ENCODE data around the gene CEP19.

CEP19 gene

GRCh38 chr3:196662711-196663571, 49.1 kb downstream of the CEP19 start:
- DNase-seq (ENCODE audit: low read depth), result peak; percentile 22

GRCh38 chr3:196662033-196662432, 50.0 kb downstream of the CEP19 start:
- no peak for DNase-seq (ENCODE audit: low read depth)

GRCh38 chr3:196661400-196661799, 50.6 kb downstream of the CEP19 start:
- no peak for DNase-seq (ENCODE audit: low read depth)

DNA sequence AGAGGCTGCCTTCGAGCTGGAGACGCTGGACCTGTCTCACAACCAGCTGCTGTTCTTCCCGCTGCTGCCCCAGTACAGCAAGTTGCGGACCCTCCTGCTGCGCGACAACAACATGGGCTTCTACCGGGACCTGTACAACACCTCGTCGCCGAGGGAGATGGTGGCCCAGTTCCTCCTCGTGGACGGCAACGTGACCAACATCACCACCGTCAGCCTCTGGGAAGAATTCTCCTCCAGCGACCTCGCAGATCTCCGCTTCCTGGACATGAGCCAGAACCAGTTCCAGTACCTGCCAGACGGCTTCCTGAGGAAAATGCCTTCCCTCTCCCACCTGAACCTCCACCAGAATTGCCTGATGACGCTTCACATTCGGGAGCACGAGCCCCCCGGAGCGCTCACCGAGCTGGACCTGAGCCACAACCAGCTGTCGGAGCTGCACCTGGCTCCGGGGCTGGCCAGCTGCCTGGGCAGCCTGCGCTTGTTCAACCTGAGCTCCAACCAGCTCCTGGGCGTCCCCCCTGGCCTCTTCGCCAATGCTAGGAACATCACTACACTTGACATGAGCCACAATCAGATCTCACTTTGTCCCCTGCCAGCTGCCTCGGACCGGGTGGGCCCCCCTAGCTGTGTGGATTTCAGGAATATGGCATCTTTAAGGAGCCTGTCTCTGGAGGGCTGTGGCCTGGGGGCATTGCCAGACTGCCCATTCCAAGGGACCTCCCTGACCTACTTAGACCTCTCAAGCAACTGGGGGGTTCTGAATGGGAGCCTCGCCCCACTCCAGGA, 51.5 kb downstream of the CEP19 start:
- DNase-seq (ENCODE audit: low read depth), result no peak

DNA sequence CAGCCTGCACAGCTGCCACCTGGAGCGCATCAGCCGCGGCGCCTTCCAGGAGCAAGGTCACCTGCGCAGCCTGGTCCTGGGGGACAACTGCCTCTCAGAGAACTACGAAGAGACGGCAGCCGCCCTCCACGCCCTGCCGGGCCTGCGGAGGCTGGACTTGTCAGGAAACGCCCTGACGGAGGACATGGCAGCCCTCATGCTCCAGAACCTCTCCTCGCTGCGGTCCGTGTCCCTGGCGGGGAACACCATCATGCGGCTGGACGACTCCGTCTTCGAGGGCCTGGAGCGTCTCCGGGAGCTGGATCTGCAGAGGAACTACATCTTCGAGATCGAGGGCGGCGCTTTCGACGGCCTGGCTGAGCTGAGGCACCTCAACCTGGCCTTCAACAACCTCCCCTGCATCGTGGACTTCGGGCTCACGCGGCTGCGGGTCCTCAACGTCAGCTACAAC, 52.1 kb downstream of the CEP19 start:
- no peak for DNase-seq (ENCODE audit: low read depth)
